Ovary (tissue), 9 donors: Measurements from ENCODE around the gene FOXE1. TPM values are rescaled to one million over a fixed set of nuclear protein-coding genes. Genes with fewer than 3 reads are reported as not detected.

Source experiments
- DNase-seq, 5 donors: peaks; one replicate each; pipeline ENCODE4 v3.0.0-alpha.2; 2019 to 2020
- H3K27ac ChIP-seq, 2 donors: fragments of 200-600 bp; one replicate each; pipeline versions ENCODE4 v1.5.1 to v1.8.0; 2019 to 2022
- H3K27me3 ChIP-seq: fragments of 200-600 bp; one replicate; pipeline ENCODE4 v1.8.0; 2022
- H3K36me3 ChIP-seq: fragments of 200-600 bp; sonication (generic); one replicate; pipeline ENCODE4 v1.5.1; 2019
- H3K4me1 ChIP-seq: one replicate; pipeline ENCODE4 v1.8.1; 2013; ENCODE audit warnings: mild to moderate bottlenecking, moderate library complexity; ENCODE audit not compliant: insufficient read depth
- H3K4me3 ChIP-seq: fragments of 200-600 bp; sonication (generic); one replicate; pipeline ENCODE4 v1.5.1; 2017
- H3K9me3 ChIP-seq, 2 donors: fragments of 200-600 bp in 1 of 2; sonication (generic) in 1 of 2; one replicate each; pipeline versions ENCODE4 v1.5.1 to v1.8.1; 2013 to 2019; ENCODE audit warnings: mild to moderate bottlenecking in 1 of 2, moderate library complexity in 1 of 2
- CTCF ChIP-seq, 3 donors: fragments of 450-650 bp in 2 of 3; fragments of 200-600 bp in 1 of 3; IDR thresholded peaks; one replicate each; pipeline versions ENCODE4 v1.5.1 to v1.8.0; 2016 to 2022; ENCODE audit warnings: antibody characterized with exemption in 3 of 3, mild to moderate bottlenecking in 1 of 3
- EP300 ChIP-seq: sonication (generic); formaldehyde crosslinking; IDR thresholded peaks from one replicate; pipeline ENCODE4 v1.6.1; 2017; ENCODE audit warnings: antibody characterized with exemption
- POLR2A ChIP-seq: fragments of 450-650 bp; IDR thresholded peaks from one replicate; pipeline ENCODE4 v1.6.1; 2017; ENCODE audit warnings: antibody characterized with exemption, mild to moderate bottlenecking, moderate library complexity
- WGBS, 3 donors: extraction: QIAGEN DNeasy Blood & Tissue Kit in 1 of 3; methylation state at CpG; one replicate each; pipeline versions ENCODE4 v1.1.5 to v1.1.7; 2013 to 2017; 5-methylcytosine and 5-hydroxymethylcytosine counted together
- intact Hi-C, 4 donors: fragments of 100-400 bp; cut with DNase I; formaldehyde crosslinking; loops; one replicate each; pipeline versions ENCODE4 v1.11.0 to v1.15.1; 2022 to 2023
- polyA plus RNA-seq, 2 donors: library from polyadenylated mRNA; stranded (reverse); fragments of 200-250 nt in 1 of 2; fragments of 350-450 nt in 1 of 2; fragmentation: Illumina TruSeq in 1 of 2; extraction: RNeasy Lipid Tissue Mini Kit (QIAGEN cat#74804) in 1 of 2; gene quantifications; one replicate each; pipeline ENCODE4 v1.2.3, GENCODE V29; 2013 to 2014
- total RNA-seq, 7 donors: library from RNA; depleted of rRNA in 2 of 7; stranded (reverse); fragments of >200 nt in 2 of 7; fragmentation: NEBNext Ultra II Directional in 3 of 7; extraction: Animal tissue kit (Norgen Biotek cat#: 25700) in 3 of 7; gene quantifications; one replicate each; pipeline versions ENCODE4 v1.1.0 to v1.2.4, GENCODE V29; 2016 to 2023
- donor health status: DM: no; HTN: no; CAD: no; lungs with moderate emphysema.
- donor health status: DM: no; HTN: no; CAD: no.
- donor health status: Bipolar disorder and iron deficiency.
- donor health status: DM: yes; HTN: yes; CAD: no.
- donor health status: DM: no; HTN: no; CAD: no.
- donor health status: DM: yes; HTN: yes; CAD: no.

FOXE1 gene
- total and polyA plus RNA-seq, 9 donors: not detected

DNA sequence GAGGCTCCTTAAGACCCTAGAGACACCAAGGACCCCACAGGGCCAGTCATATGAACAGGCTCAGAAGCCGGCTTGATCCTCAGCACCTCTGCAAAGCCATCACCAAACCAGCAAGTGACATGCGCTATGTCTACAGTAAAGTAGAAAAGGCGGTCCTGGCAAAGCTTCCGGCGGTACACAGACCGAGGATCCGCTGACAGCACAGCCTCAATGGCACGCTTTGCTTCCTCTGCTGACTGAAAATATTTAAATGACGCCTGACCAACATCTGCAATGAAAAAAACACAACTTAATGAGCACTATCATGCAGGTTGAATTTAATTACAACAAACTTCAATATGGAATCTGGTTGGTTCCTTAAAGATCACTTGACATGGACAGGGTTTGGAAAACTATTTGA lies 51.7 kb downstream of the FOXE1 start:
- WGBS, 3 donors: 94 to 96% (median 94%) methylated on average over 9 of the region's 9 CpGs
- DNase-seq: no peak
- Histone ChIP-seq H3K4me3 (no peak overlapping the region), H3K4me1 (no peaks in the 10 kb centered on the region), H3K27ac (no peak overlapping the region), H3K27me3 (no peaks in the 10 kb centered on the region), H3K36me3 (no peaks in the 10 kb centered on the region), H3K9me3 (no peaks in the 10 kb centered on the region)
- no peak for TF ChIP-seq CTCF (IDR thresholded peaks at IDR 0.05)
- TF ChIP-seq EP300: no peak
- TF ChIP-seq POLR2A: no peak
- intact Hi-C loops: no loop called here

DNA sequence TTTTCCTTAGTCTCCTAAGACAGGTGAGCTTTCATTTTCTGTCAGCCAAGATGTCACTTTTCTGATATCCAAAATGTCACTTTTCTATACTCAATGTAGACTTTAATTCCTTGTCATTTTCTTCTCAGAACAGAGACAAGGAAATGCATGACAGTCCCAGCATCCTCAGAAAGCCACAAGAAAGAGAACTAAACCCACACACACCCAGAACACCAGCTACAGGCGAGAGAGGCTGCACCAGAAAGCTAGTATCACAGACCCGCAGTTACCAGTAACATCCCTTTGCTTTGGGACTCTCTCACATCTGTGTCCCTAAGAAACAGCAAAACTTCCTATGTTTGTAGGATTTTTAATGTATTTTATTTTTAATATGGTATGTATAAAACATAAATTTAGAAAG lies 52.2 kb downstream of the FOXE1 start:
- no peaks in the 10 kb centered on the region for H3K9me3 ChIP-seq
- H3K27me3 ChIP-seq: no peaks in the 10 kb centered on the region
- H3K27ac ChIP-seq: no peak overlapping the region
- H3K4me1 ChIP-seq: no peaks in the 10 kb centered on the region
- DNase-seq: no peak
- intact Hi-C loops: no loop called here
- H3K4me3 ChIP-seq: no peak overlapping the region
- TF ChIP-seq CTCF (IDR thresholded peaks at IDR 0.05): no peak
- TF ChIP-seq POLR2A: no peak
- TF ChIP-seq EP300: no peak
- no peaks in the 10 kb centered on the region for H3K36me3 ChIP-seq
- 93 to 97% (median 97%) methylated on average over 2 of the region's 2 CpGs for WGBS, 3 donors

Other genes with a start within 250 kb of the FOXE1 start
- gene TSTD2, start 219.9 kb upstream of the FOXE1 start, total RNA-seq: 10 to 100 TPM; 11.4 to 32.2 (median 22.2) TPM
- gene TSTD2, start 219.9 kb upstream of the FOXE1 start, polyA plus RNA-seq: 10 to 100 TPM; 12.3 to 16.9 TPM
- gene NCBP1, start 219.4 kb upstream of the FOXE1 start, total RNA-seq: 10 to 100 TPM; 15.2 to 32.0 (median 23.2) TPM
- gene NCBP1, start 219.4 kb upstream of the FOXE1 start, polyA plus RNA-seq: 10 to 100 TPM in 1 of 2 donors, 1 to 10 TPM in 1; 8.6 to 18.3 TPM
- 10 to 100 TPM; 13.7 to 23.6 (median 16.7) TPM for gene XPA, start 155.9 kb upstream of the FOXE1 start, total RNA-seq
- gene XPA, start 155.9 kb upstream of the FOXE1 start, polyA plus RNA-seq: 10 to 100 TPM; 16.0 to 20.4 TPM
- 10 to 100 TPM; 11.5 to 19.4 (median 15.3) TPM for gene TRMO, start 69.3 kb downstream of the FOXE1 start, total RNA-seq
- gene TRMO, start 69.3 kb downstream of the FOXE1 start, polyA plus RNA-seq: 10 to 100 TPM; 12.6 to 25.3 TPM
- gene HEMGN, start 84.9 kb downstream of the FOXE1 start, total RNA-seq: under 1 TPM in 2 of 7 donors, not detected in 5; 0.10 to 0.53 TPM
- gene HEMGN, start 84.9 kb downstream of the FOXE1 start, polyA plus RNA-seq: not detected
- gene ANP32B, start 130.1 kb downstream of the FOXE1 start, total RNA-seq: 100 to 1,000 TPM in 5 of 7 donors, 10 to 100 TPM in 2; 41.4 to 167 (median 137) TPM
- 100 to 1,000 TPM; 162 to 302 TPM for gene ANP32B, start 130.1 kb downstream of the FOXE1 start, polyA plus RNA-seq
- 10 to 100 TPM; 24.1 to 43.8 (median 33.8) TPM for gene NANS, start 203.5 kb downstream of the FOXE1 start, total RNA-seq
- gene NANS, start 203.5 kb downstream of the FOXE1 start, polyA plus RNA-seq: 10 to 100 TPM; 28.3 to 41.5 TPM